ENCODE data around the gene OAS2.

Gene OAS2

GRCh38 chr12:113022563-113023297 lies 44.4 kb downstream of the OAS2 start:
- no peak for DNase-seq

GRCh38 chr12:113027726-113028125 lies 49.4 kb downstream of the OAS2 start:
- no peak for DNase-seq

- no peak for DNase-seq
Measured at GRCh38 chr12:113030875-113031525, 52.7 kb downstream of the OAS2 start.

GRCh38 chr12:113039911-113040445 lies 61.7 kb downstream of the OAS2 start:
- DNase-seq = no peak

GRCh38 chr12:113040722-113041171 lies 62.4 kb downstream of the OAS2 start:
- DNase-seq = no peak

- DNase-seq = no peak
Measured at GRCh38 chr12:113041560-113041959, 63.2 kb downstream of the OAS2 start.

- DNase-seq = no peak
Measured at GRCh38 chr12:113043240-113043639, 64.9 kb downstream of the OAS2 start.

GRCh38 chr12:113044516-113044915 lies 66.2 kb downstream of the OAS2 start:
- DNase-seq = no peak

- DNase-seq = peak; percentile 56
Measured at GRCh38 chr12:113048716-113049127, 70.4 kb downstream of the OAS2 start.

- DNase-seq = no peak
Measured at GRCh38 chr12:113049976-113050742, 71.8 kb downstream of the OAS2 start.

GRCh38 chr12:113050795-113051194 lies 72.5 kb downstream of the OAS2 start:
- no peak for DNase-seq

GRCh38 chr12:113051759-113052158 lies 73.4 kb downstream of the OAS2 start:
- no peak for DNase-seq

GRCh38 chr12:113052326-113052725 lies 74.0 kb downstream of the OAS2 start:
- DNase-seq = no peak

- no peak for DNase-seq
Measured at GRCh38 chr12:113054948-113055486, 76.7 kb downstream of the OAS2 start.

- no peak for DNase-seq
Measured at GRCh38 chr12:113055594-113056380, 77.5 kb downstream of the OAS2 start.

GRCh38 chr12:113056381-113056630 lies 78.0 kb downstream of the OAS2 start:
- no peak for DNase-seq

GRCh38 chr12:113056631-113057488 lies 78.5 kb downstream of the OAS2 start, which contains the start of gene DTX1:
TSS of gene DTX1 (plus strand) at chr12:113056730. CDS start at chr12:113058193, 1,463 bp downstream.
- DNase-seq = peak; percentile 55

GRCh38 chr12:113057565-113058485 lies 79.5 kb downstream of the OAS2 start:
- DNase-seq = no peak

- no peak for DNase-seq
Measured at GRCh38 chr12:113058553-113058952, 80.2 kb downstream of the OAS2 start.

- DNase-seq = no peak
Measured at GRCh38 chr12:113059071-113059595, 80.8 kb downstream of the OAS2 start.

All from activated naive CD4-positive, alpha-beta T cell treated with Interleukin-2 at 50 U/mL for 16 hours (primary cell).